ENCODE data around the gene GSTK1. TPM values are rescaled to one million over a fixed set of nuclear protein-coding genes. Genes with fewer than 3 reads are reported as not detected.

Gene GSTK1
- total and polyA plus RNA-seq, 2 of the 8 experiments (the other 6 are each of a cell fraction or from before 2014, with no cell fraction given): 25.5 to 32.5 TPM

- TF ChIP-seq SRF (IDR thresholded peaks at IDR 0.05; ENCODE audit: low read depth, low read length) (no peak), SUZ12 (IDR thresholded peaks at IDR 0.05; ENCODE audit: low read length) (no peak), TEAD4 (IDR thresholded peaks at IDR 0.05; ENCODE audit: low read depth, low read length) (peak; percentile 27; the same call in 1 of the 2 replicates), KDM1A (IDR thresholded peaks at IDR 0.05; ENCODE audit: borderline replicate concordance, low read length) (no peak), SP4 (IDR thresholded peaks at IDR 0.05; ENCODE audit: low read length) (no peak), RXRA (IDR thresholded peaks at IDR 0.05; ENCODE audit: insufficient read depth, low read depth, low read length) (no peak), HDAC6 (IDR thresholded peaks at IDR 0.05; ENCODE audit: low read depth, low read length) (no peak), NANOG (IDR thresholded peaks at IDR 0.05; ENCODE audit: insufficient read depth, low read depth, low read length, poor library complexity, severe bottlenecking) (no peak), GTF2F1 (IDR thresholded peaks at IDR 0.05; ENCODE audit: borderline replicate concordance, low read depth, low read length) (no peak), BACH1 (IDR thresholded peaks at IDR 0.05; ENCODE audit: low read length) (no peak)
Measured at GRCh38 chr7:143214789-143215679, 48.2 kb upstream of the GSTK1 start (continued).
